K562 (cell line): Measurements from ENCODE around the gene NXF1. TPM values are rescaled to one million over a fixed set of nuclear protein-coding genes. Genes with fewer than 3 reads are reported as not detected.
A peak's percentile ranks its signal among the peaks of the same experiment; 100 is the strongest.

Experiments used
- ARID2 ChIP-seq: fragments of 450-650 bp; IDR thresholded peaks from 2 replicates; pipeline ENCODE4 v1.6.1; 2017; ENCODE audit warnings: antibody characterized with exemption, mild to moderate bottlenecking
- CEBPG ChIP-seq, 3 experiments: fragments of 200-800 bp in 1 of 3; sonication (Bioruptor generic) in 1 of 3; sonication (generic) in 1 of 3; formaldehyde crosslinking in 1 of 3; IDR thresholded peaks in 2 of 3; conservative IDR thresholded peaks in 1 of 3; 2 replicates each; pipeline versions ENCODE4 v1.6.1 to v1.8.0; 2016 to 2022; ENCODE audit warnings: missing compliant biosample characterization in 2 of 3, missing genetic modification characterization in 2 of 3, mild to moderate bottlenecking in 1 of 3, missing genetic modification reagents in 1 of 3
- EWSR1 ChIP-seq: fragments of 450-650 bp; IDR thresholded peaks from 2 replicates; pipeline ENCODE4 v1.6.1; 2018; ENCODE audit warnings: borderline replicate concordance, mild to moderate bottlenecking, low read depth, moderate library complexity; ENCODE audit not compliant: partially characterized antibody
- GATAD2A ChIP-seq: fragments of 450-650 bp; IDR thresholded peaks from 2 replicates; pipeline ENCODE4 v1.6.1; 2017
- KDM2B ChIP-seq: fragments of 250-450 bp; sonication (Bioruptor Pico); IDR thresholded peaks from 2 replicates; pipeline ENCODE4 v1.8.0; 2021; ENCODE audit warnings: mild to moderate bottlenecking, moderate library complexity
- MBD2 ChIP-seq: sonication (generic); IDR thresholded peaks from 2 replicates; pipeline ENCODE4 v1.6.1; 2016; ENCODE audit warnings: low read depth, borderline replicate concordance
- NR2C1 ChIP-seq, 2 experiments: fragments of 450-650 bp; IDR thresholded peaks; 2 replicates each; pipeline ENCODE4 v1.6.1; 2017; ENCODE audit warnings: mild to moderate bottlenecking in 2 of 2, antibody characterized with exemption in 1 of 2, inconsistent platforms in 1 of 2, missing compliant biosample characterization in 1 of 2, missing genetic modification characterization in 1 of 2
- RBM14 ChIP-seq: fragments of 200-400 bp; formaldehyde crosslinking; IDR thresholded peaks from 2 replicates; pipeline ENCODE4 v1.6.1; 2018; ENCODE audit warnings: low read depth, mild to moderate bottlenecking, low read length, moderate library complexity, borderline replicate concordance; ENCODE audit not compliant: insufficient read depth
- SMAD1 ChIP-seq: fragments of 150-350 bp; IDR thresholded peaks from 2 replicates; pipeline ENCODE4 v1.6.1; 2014; ENCODE audit warnings: low read length, low read depth; ENCODE audit not compliant: partially characterized antibody
- SRSF3 ChIP-seq: fragments of 200-400 bp; formaldehyde crosslinking; IDR thresholded peaks from 2 replicates; pipeline ENCODE4 v1.6.1; 2016; ENCODE audit warnings: mild to moderate bottlenecking, low read length, moderate library complexity; ENCODE audit not compliant: insufficient read depth
- ZNF583 ChIP-seq: fragments of 250-450 bp; sonication (Bioruptor Pico); IDR thresholded peaks from 2 replicates; pipeline ENCODE4 v1.4.0; 2020
- polyA plus RNA-seq, 8 experiments: library from polyadenylated mRNA; depleted of rRNA in 4 of 8; stranded (reverse) in 5 of 8; unstranded in 3 of 8; fragments of >200 nt; fragmentation: Nextera tagmentation in 2 of 8; fragmentation: Illumina TruSeq in 1 of 8; extraction: Ambion mirVana in 2 of 8; extraction: Trizol in 1 of 8; gene quantifications; 2 replicates each; pipeline versions ENCODE4 v1.2.1 to v1.2.3, GENCODE V29; 2011 to 2014; ENCODE audit warnings: inconsistent platforms in 1 of 8, missing spikeins in 1 of 8
- total RNA-seq, 7 experiments: library from RNA; depleted of rRNA in 6 of 7; stranded (reverse); fragments of >200 nt in 6 of 7; fragmentation: Illumina TruSeq in 2 of 7; extraction: Trizol in 2 of 7; gene quantifications; 2 replicates each; pipeline versions ENCODE4 v1.2.1 to v1.2.3, GENCODE V29; 2011 to 2021; ENCODE audit warnings: low replicate concordance in 1 of 7
- TF ChIP-seq, protein P1 (sequence below): fragments of 450-650 bp; IDR thresholded peaks from 2 replicates; pipeline ENCODE4 v1.6.1; 2016; ENCODE audit warnings: mild to moderate bottlenecking, moderate library complexity
- TF ChIP-seq, protein P2 (sequence below): fragments of 250-450 bp; sonication (Bioruptor Pico); IDR thresholded peaks from 2 replicates; pipeline ENCODE4 v1.8.0; 2022; ENCODE audit warnings: moderate library complexity, mild to moderate bottlenecking, inconsistent platforms

The NXF1 gene
- total and polyA plus RNA-seq, 9 of the 15 experiments (the other 6 are each of a cell fraction or from before 2014, with no cell fraction given), result 18.1 to 98.3 (median 35.8) TPM

DNA sequence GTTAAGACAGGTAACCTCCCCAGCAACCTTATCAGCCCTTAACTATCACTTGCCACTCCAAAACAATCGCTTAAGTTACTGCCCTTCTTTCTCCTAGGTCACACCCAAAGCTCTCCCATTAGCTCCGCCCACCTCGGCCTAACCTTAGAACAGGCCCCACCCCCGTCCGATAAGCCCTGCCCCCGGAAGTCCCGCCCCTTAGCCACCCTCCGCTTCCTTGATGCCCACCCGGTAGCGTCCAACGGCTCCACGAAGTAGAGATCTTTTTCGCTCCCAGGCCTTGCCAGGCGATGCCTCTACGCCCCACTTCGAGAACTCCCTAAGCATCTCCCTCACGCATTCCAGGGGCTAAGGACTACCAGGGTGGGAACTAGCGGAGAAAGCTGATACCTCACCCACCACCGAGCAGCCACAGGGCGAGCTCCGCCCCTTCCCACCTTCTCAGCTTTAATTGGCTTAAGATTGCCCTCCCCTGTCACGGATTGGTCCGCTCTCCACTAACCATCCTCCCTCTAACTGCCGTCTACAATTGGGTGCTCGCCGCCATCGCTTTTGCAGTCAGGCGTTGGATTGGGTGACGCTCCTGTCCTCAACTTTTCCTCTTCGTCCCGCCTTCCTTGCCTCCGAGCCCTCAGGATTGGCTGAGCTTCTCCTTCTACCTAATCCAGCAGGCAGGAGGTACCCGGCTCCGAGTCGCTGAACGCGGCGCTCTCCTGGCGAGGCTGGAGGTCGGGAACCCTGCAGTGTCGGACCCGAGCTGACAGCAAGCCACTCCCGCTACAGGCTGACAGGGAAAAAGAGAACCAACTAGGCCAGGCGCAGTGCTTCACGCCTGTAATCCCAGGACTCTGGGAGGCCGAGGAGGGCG, 51.3 kb downstream of the NXF1 start, which contains the start of gene ZBTB3 (continued):
- TF ChIP-seq, protein P1, sequence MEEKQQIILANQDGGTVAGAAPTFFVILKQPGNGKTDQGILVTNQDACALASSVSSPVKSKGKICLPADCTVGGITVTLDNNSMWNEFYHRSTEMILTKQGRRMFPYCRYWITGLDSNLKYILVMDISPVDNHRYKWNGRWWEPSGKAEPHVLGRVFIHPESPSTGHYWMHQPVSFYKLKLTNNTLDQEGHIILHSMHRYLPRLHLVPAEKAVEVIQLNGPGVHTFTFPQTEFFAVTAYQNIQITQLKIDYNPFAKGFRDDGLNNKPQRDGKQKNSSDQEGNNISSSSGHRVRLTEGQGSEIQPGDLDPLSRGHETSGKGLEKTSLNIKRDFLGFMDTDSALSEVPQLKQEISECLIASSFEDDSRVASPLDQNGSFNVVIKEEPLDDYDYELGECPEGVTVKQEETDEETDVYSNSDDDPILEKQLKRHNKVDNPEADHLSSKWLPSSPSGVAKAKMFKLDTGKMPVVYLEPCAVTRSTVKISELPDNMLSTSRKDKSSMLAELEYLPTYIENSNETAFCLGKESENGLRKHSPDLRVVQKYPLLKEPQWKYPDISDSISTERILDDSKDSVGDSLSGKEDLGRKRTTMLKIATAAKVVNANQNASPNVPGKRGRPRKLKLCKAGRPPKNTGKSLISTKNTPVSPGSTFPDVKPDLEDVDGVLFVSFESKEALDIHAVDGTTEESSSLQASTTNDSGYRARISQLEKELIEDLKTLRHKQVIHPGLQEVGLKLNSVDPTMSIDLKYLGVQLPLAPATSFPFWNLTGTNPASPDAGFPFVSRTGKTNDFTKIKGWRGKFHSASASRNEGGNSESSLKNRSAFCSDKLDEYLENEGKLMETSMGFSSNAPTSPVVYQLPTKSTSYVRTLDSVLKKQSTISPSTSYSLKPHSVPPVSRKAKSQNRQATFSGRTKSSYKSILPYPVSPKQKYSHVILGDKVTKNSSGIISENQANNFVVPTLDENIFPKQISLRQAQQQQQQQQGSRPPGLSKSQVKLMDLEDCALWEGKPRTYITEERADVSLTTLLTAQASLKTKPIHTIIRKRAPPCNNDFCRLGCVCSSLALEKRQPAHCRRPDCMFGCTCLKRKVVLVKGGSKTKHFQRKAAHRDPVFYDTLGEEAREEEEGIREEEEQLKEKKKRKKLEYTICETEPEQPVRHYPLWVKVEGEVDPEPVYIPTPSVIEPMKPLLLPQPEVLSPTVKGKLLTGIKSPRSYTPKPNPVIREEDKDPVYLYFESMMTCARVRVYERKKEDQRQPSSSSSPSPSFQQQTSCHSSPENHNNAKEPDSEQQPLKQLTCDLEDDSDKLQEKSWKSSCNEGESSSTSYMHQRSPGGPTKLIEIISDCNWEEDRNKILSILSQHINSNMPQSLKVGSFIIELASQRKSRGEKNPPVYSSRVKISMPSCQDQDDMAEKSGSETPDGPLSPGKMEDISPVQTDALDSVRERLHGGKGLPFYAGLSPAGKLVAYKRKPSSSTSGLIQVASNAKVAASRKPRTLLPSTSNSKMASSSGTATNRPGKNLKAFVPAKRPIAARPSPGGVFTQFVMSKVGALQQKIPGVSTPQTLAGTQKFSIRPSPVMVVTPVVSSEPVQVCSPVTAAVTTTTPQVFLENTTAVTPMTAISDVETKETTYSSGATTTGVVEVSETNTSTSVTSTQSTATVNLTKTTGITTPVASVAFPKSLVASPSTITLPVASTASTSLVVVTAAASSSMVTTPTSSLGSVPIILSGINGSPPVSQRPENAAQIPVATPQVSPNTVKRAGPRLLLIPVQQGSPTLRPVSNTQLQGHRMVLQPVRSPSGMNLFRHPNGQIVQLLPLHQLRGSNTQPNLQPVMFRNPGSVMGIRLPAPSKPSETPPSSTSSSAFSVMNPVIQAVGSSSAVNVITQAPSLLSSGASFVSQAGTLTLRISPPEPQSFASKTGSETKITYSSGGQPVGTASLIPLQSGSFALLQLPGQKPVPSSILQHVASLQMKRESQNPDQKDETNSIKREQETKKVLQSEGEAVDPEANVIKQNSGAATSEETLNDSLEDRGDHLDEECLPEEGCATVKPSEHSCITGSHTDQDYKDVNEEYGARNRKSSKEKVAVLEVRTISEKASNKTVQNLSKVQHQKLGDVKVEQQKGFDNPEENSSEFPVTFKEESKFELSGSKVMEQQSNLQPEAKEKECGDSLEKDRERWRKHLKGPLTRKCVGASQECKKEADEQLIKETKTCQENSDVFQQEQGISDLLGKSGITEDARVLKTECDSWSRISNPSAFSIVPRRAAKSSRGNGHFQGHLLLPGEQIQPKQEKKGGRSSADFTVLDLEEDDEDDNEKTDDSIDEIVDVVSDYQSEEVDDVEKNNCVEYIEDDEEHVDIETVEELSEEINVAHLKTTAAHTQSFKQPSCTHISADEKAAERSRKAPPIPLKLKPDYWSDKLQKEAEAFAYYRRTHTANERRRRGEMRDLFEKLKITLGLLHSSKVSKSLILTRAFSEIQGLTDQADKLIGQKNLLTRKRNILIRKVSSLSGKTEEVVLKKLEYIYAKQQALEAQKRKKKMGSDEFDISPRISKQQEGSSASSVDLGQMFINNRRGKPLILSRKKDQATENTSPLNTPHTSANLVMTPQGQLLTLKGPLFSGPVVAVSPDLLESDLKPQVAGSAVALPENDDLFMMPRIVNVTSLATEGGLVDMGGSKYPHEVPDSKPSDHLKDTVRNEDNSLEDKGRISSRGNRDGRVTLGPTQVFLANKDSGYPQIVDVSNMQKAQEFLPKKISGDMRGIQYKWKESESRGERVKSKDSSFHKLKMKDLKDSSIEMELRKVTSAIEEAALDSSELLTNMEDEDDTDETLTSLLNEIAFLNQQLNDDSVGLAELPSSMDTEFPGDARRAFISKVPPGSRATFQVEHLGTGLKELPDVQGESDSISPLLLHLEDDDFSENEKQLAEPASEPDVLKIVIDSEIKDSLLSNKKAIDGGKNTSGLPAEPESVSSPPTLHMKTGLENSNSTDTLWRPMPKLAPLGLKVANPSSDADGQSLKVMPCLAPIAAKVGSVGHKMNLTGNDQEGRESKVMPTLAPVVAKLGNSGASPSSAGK, result no peak
- 0 out of 2 replicates have a peak, but pooled peaks have one; percentile 67 for TF ChIP-seq KDM2B (CRISPR knock-in tag)
- TF ChIP-seq SMAD1, result no peak
- TF ChIP-seq SRSF3, result no peak
- peak; percentile 12; the same call in 1 of the 2 replicates for TF ChIP-seq CEBPG (CRISPR knock-in tag; IDR thresholded peaks at IDR 0.05)
- no peak for TF ChIP-seq CEBPG (tag; conservative IDR thresholded peaks at IDR 0.05 in 1 of 2, IDR thresholded peaks at IDR 0.05 in 1 of 2)
- no peak for TF ChIP-seq ZNF583 (CRISPR knock-in tag)
- TF ChIP-seq MBD2, result peak; percentile 99
- TF ChIP-seq RBM14, result no peak
- TF ChIP-seq EWSR1, result no peak
- TF ChIP-seq NR2C1 (IDR thresholded peaks at IDR 0.05), result peak; percentile 31; the same call in 1 of the 2 replicates
- no peak for TF ChIP-seq NR2C1 (tag; IDR thresholded peaks at IDR 0.05)
- TF ChIP-seq, protein P2, sequence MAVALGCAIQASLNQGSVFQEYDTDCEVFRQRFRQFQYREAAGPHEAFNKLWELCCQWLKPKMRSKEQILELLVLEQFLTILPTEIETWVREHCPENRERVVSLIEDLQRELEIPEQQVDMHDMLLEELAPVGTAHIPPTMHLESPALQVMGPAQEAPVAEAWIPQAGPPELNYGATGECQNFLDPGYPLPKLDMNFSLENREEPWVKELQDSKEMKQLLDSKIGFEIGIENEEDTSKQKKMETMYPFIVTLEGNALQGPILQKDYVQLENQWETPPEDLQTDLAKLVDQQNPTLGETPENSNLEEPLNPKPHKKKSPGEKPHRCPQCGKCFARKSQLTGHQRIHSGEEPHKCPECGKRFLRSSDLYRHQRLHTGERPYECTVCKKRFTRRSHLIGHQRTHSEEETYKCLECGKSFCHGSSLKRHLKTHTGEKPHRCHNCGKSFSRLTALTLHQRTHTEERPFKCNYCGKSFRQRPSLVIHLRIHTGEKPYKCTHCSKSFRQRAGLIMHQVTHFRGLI (CRISPR knock-in tag), result no peak
- no peak for TF ChIP-seq ARID2
- no peak for TF ChIP-seq GATAD2A
